H9 (cell line): ENCODE results near the gene RAB30. TPM values are rescaled to one million over a fixed set of nuclear protein-coding genes. Genes with fewer than 3 reads are reported as not detected.
"Not testable (repeated sequence)": the region's sequence is repeated elsewhere in the genome, so short reads cannot be mapped to it uniquely, and the experiment has no call there.

Experiments
- DNase-seq: peaks from one replicate; pipeline ENCODE4 v3.0.0-alpha.2; 2017
- H2AFZ ChIP-seq: one replicate; pipeline ENCODE4 v1.6.1; 2013; ENCODE audit warnings: mild to moderate bottlenecking, low read length, control low read depth, moderate library complexity
- H2AK5ac ChIP-seq: 2 replicates; pipeline ENCODE4 v1.6.1; 2013; ENCODE audit warnings: low read length, control low read depth, mixed read lengths; ENCODE audit not compliant: insufficient read length
- H2BK120ac ChIP-seq: one replicate; pipeline ENCODE4 v1.6.1; 2013; ENCODE audit warnings: low read depth, mild to moderate bottlenecking, low read length, control low read depth, inconsistent platforms; ENCODE audit not compliant: poor library complexity, severe bottlenecking
- H2BK12ac ChIP-seq: 2 replicates; pipeline ENCODE4 v1.6.1; 2013; ENCODE audit warnings: low read length, control low read depth, mixed read lengths, low read depth; ENCODE audit not compliant: insufficient read length
- H2BK15ac ChIP-seq: 2 replicates; pipeline ENCODE4 v1.6.1; 2013; ENCODE audit warnings: low read depth, low read length, control low read depth
- H2BK20ac ChIP-seq: one replicate; pipeline ENCODE4 v1.6.1; 2013; ENCODE audit warnings: low read depth, mild to moderate bottlenecking, low read length, control low read depth, inconsistent platforms; ENCODE audit not compliant: poor library complexity, severe bottlenecking
- H2BK5ac ChIP-seq: 2 replicates; pipeline ENCODE4 v1.6.1; 2013; ENCODE audit warnings: low read length, control low read depth, mixed read lengths; ENCODE audit not compliant: insufficient read length
- H3K14ac ChIP-seq: 2 replicates; pipeline ENCODE4 v1.6.1; 2013; ENCODE audit warnings: low read length, control low read depth; ENCODE audit not compliant: insufficient read depth
- H3K18ac ChIP-seq: 2 replicates; pipeline ENCODE4 v1.6.1; 2013; ENCODE audit warnings: low read depth, mild to moderate bottlenecking, mixed read lengths, low read length, control low read depth; ENCODE audit not compliant: insufficient read length
- H3K23ac ChIP-seq: 2 replicates; pipeline ENCODE4 v1.6.1; 2013; ENCODE audit warnings: low read length, control low read depth, mixed read lengths, low read depth; ENCODE audit not compliant: insufficient read length
- H3K23me2 ChIP-seq: 2 replicates; pipeline ENCODE4 v1.6.1; 2013; ENCODE audit warnings: low read depth, mild to moderate bottlenecking, mixed read lengths, low read length, control low read depth; ENCODE audit not compliant: insufficient read length, poor library complexity, severe bottlenecking
- H3K27ac ChIP-seq: 2 replicates; pipeline ENCODE4 v1.5.1; 2013; ENCODE audit warnings: low read length, control low read depth, mixed read lengths, low read depth; ENCODE audit not compliant: insufficient read length
- H3K27me3 ChIP-seq: 2 replicates; pipeline ENCODE4 v1.6.1; 2013; ENCODE audit warnings: low read length, control low read depth, inconsistent platforms; ENCODE audit not compliant: insufficient read depth
- H3K4ac ChIP-seq: 2 replicates; pipeline ENCODE4 v1.6.1; 2013; ENCODE audit warnings: low read depth, mild to moderate bottlenecking, control low read depth, inconsistent platforms, low read length, moderate library complexity
- H3K4me1 ChIP-seq: 2 replicates; pipeline ENCODE4 v1.6.1; 2013; ENCODE audit warnings: low read length, control low read depth, inconsistent platforms; ENCODE audit not compliant: insufficient read depth
- H3K4me2 ChIP-seq: 2 replicates; pipeline ENCODE4 v1.6.1; 2013; ENCODE audit warnings: low read length, control low read depth, mixed read lengths; ENCODE audit not compliant: insufficient read length, insufficient read depth
- H3K56ac ChIP-seq: 2 replicates; pipeline ENCODE4 v1.6.1; 2013; ENCODE audit warnings: low read depth, mild to moderate bottlenecking, mixed read lengths, low read length, control low read depth; ENCODE audit not compliant: insufficient read length
- H3K79me1 ChIP-seq: 2 replicates; pipeline ENCODE4 v1.6.1; 2013; ENCODE audit warnings: low read depth, mild to moderate bottlenecking, moderate library complexity, low read length, control low read depth, inconsistent platforms; ENCODE audit not compliant: insufficient read depth, poor library complexity, severe bottlenecking
- H3K79me2 ChIP-seq: 2 replicates; pipeline ENCODE4 v1.6.1; 2013; ENCODE audit warnings: low read length, control low read depth, inconsistent platforms; ENCODE audit not compliant: insufficient read depth
- H3K9ac ChIP-seq: 2 replicates; pipeline ENCODE4 v1.6.1; 2013; ENCODE audit warnings: low read length, control low read depth, mixed read lengths; ENCODE audit not compliant: insufficient read length; ENCODE audit errors: extremely low read depth
- H3K9me3 ChIP-seq: one replicate; pipeline ENCODE4 v1.6.1; 2013; ENCODE audit warnings: low read depth, low read length, inconsistent platforms; ENCODE audit not compliant: control insufficient read depth
- H3T11ph ChIP-seq: one replicate; pipeline ENCODE4 v1.6.1; 2013; ENCODE audit warnings: mild to moderate bottlenecking, low read length, control low read depth, inconsistent platforms
- H4K20me1 ChIP-seq: one replicate; pipeline ENCODE4 v1.6.1; 2013; ENCODE audit not compliant: control insufficient read depth, insufficient read length, insufficient read depth
- H4K5ac ChIP-seq: 2 replicates; pipeline ENCODE4 v1.6.1; 2013; ENCODE audit warnings: low read depth, mild to moderate bottlenecking, mixed read lengths, low read length, control low read depth; ENCODE audit not compliant: insufficient read length
- H4K8ac ChIP-seq: replicated peaks from 2 replicates; pipeline ENCODE4 v1.6.1; 2013; ENCODE audit warnings: low read length, control low read depth, mixed read lengths, low read depth; ENCODE audit not compliant: insufficient read length
- H4K91ac ChIP-seq: 2 replicates; pipeline ENCODE4 v1.6.1; 2013; ENCODE audit warnings: low read depth, mild to moderate bottlenecking, moderate library complexity, mixed read lengths, low read length, control low read depth; ENCODE audit not compliant: insufficient read length
- H3K27ac Mint-ChIP-seq, 3 experiments: 2 replicates in 2 of 3; 3 replicates in 1 of 3; pipeline ENCODE4 v1.8.0; 2020 to 2021; ENCODE audit warnings: mixed read lengths in 3 of 3, mild to moderate bottlenecking in 1 of 3, moderate library complexity in 1 of 3
- H3K27me3 Mint-ChIP-seq: 2 replicates; pipeline ENCODE4 v1.8.0; 2021; ENCODE audit warnings: low read depth, mild to moderate bottlenecking, moderate library complexity, mixed read lengths
- H3K36me3 Mint-ChIP-seq, 3 experiments: 2 replicates in 2 of 3; 3 replicates in 1 of 3; pipeline ENCODE4 v1.8.0; 2020 to 2021; ENCODE audit warnings: low read depth in 3 of 3, mixed read lengths in 3 of 3; ENCODE audit not compliant: insufficient read depth in 1 of 3
- H3K4me1 Mint-ChIP-seq, 2 experiments: 2 replicates each; pipeline ENCODE4 v1.8.0; 2020; ENCODE audit warnings: mixed read lengths in 2 of 2
- H3K4me3 Mint-ChIP-seq, 2 experiments: 2 replicates in 1 of 2; 3 replicates in 1 of 2; pipeline ENCODE4 v1.8.0; 2020 to 2021; ENCODE audit warnings: mild to moderate bottlenecking in 2 of 2, mixed read lengths in 2 of 2, moderate library complexity in 1 of 2
- H3K9me3 Mint-ChIP-seq, 2 experiments: 2 replicates in 1 of 2; 3 replicates in 1 of 2; pipeline ENCODE4 v1.8.0; 2020; ENCODE audit warnings: mild to moderate bottlenecking in 2 of 2, mixed read lengths in 2 of 2, moderate library complexity in 1 of 2
- CTCF ChIP-seq: fragments of 200-600 bp; sonication (generic); conservative IDR thresholded peaks from 3 replicates; pipeline ENCODE4 v1.8.0; 2021; ENCODE audit warnings: antibody characterized with exemption, mild to moderate bottlenecking
- WGBS: extraction: QIAGEN DNeasy Blood & Tissue Kit; methylation state at CpG from one replicate; pipeline ENCODE4 v1.1.7; 2013; ENCODE audit warnings: missing lambda C conversion rate, low lambda C conversion rate, mixed read lengths; ENCODE audit not compliant: insufficient read length; ENCODE audit errors: extremely low coverage; 5-methylcytosine and 5-hydroxymethylcytosine counted together
- total RNA-seq: library from RNA; stranded (reverse); gene quantifications from 2 replicates; pipeline ENCODE4 v1.2.1, GENCODE V29; 2021

RAB30 gene
- total RNA-seq, 1 experiment from 2014 or later: 4.8 TPM

- H2BK120ac ChIP-seq: no peak overlapping the region
Measured at GRCh38 chr11:82967381-82967780, 104.3 kb downstream of the RAB30 start.

GRCh38 chr11:82962021-82962420 is 109.7 kb downstream of the RAB30 start:
- H3K4me3 Mint-ChIP-seq, H3K56ac ChIP-seq, H3T11ph ChIP-seq, H3K23ac ChIP-seq, H3K36me3 Mint-ChIP-seq, H2AK5ac ChIP-seq, H3K9me3 ChIP-seq, H3K23me2 ChIP-seq, H3K79me1 ChIP-seq, H3K4me2 ChIP-seq, H3K4me1 Mint-ChIP-seq, H4K8ac ChIP-seq, H3K18ac ChIP-seq, H4K20me1 ChIP-seq, H3K9me3 Mint-ChIP-seq, H4K5ac ChIP-seq, H3K14ac ChIP-seq, H3K4me1 ChIP-seq, H2BK120ac ChIP-seq, H3K27me3 ChIP-seq, H2BK20ac ChIP-seq, H3K27ac Mint-ChIP-seq, H3K9ac ChIP-seq, H3K27me3 Mint-ChIP-seq, H2BK12ac ChIP-seq, H2AFZ ChIP-seq, H3K79me2 ChIP-seq, H3K4ac ChIP-seq, H4K91ac ChIP-seq, H2BK5ac ChIP-seq, DNase-seq, H3K27ac ChIP-seq, H2BK15ac ChIP-seq: not testable (repeated sequence)

More at GRCh38 chr11:82967381-82967780, 104.3 kb downstream of the RAB30 start:
- H3K4me1 ChIP-seq: no peaks in the 10 kb centered on the region
- no peak for TF ChIP-seq CTCF
- no peak overlapping the region for H2BK20ac ChIP-seq
- H3K9me3 ChIP-seq: no peaks in the 10 kb centered on the region
- H3K9me3 Mint-ChIP-seq: no peaks in the 10 kb centered on the region; a peak in 1 of 5 replicates
- no peak overlapping the region for H4K91ac ChIP-seq
- no peaks in the 10 kb centered on the region; a peak in 1 of 7 replicates for H3K36me3 Mint-ChIP-seq
- H4K5ac ChIP-seq: no peak overlapping the region
- H3K4me3 Mint-ChIP-seq: no peak overlapping the region
- no peak overlapping the region for H3K9ac ChIP-seq
- H3K56ac ChIP-seq: no peak overlapping the region
- H2BK5ac ChIP-seq: no peak overlapping the region
- no peak overlapping the region for H2AFZ ChIP-seq
- no peaks in the 10 kb centered on the region for H3K79me2 ChIP-seq
- H3K4ac ChIP-seq: no peak overlapping the region
- no peak overlapping the region for H2AK5ac ChIP-seq
- no peak overlapping the region for H3K14ac ChIP-seq
- no peaks in the 10 kb centered on the region for H3K4me1 Mint-ChIP-seq
- no peaks in the 10 kb centered on the region for H3K27me3 ChIP-seq
- no peaks in the 10 kb centered on the region for H3K23me2 ChIP-seq
- H3K18ac ChIP-seq: no peak overlapping the region
- H4K20me1 ChIP-seq: no peaks in the 10 kb centered on the region
- no peak overlapping the region for H3K23ac ChIP-seq
- no peak overlapping the region for H3T11ph ChIP-seq
- H3K4me2 ChIP-seq: no peak overlapping the region
- WGBS: no CpG with 5 or more reads among the region's 4 CpGs
- no peak for DNase-seq
- no peaks in the 10 kb centered on the region for H3K79me1 ChIP-seq
- no peak overlapping the region for H2BK15ac ChIP-seq
- H3K27ac ChIP-seq: no peak overlapping the region
- H3K27ac Mint-ChIP-seq: no peak overlapping the region
- no peak overlapping the region for H2BK12ac ChIP-seq
- no peaks in the 10 kb centered on the region for H3K27me3 Mint-ChIP-seq
- no peak overlapping the region for H4K8ac ChIP-seq
